ENCODE results near the gene STAT5B.
A peak's percentile ranks its signal among the peaks of the same experiment; 100 is the strongest.
"Not testable (repeated sequence)": the region's sequence is repeated elsewhere in the genome, so short reads cannot be mapped to it uniquely, and the experiment has no call there.

STAT5B gene

DNA sequence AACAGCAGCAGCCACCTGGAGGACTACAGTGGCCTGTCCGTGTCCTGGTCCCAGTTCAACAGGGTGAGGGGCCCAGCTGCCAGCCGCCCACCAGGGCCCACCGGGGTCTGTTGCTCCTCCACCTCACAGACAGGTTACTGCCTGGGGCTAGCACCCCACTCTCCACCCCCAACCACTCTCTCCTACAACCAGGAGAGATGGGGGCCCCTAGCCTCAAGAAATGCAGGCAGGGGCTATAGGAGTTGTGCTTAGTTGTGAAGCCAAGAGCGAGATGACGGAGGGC lies 30.1 kb upstream of the STAT5B start:
- DNase-seq (ENCODE audit: low read depth in 1 of 2, low spot score in 1 of 2): no peak

DNA sequence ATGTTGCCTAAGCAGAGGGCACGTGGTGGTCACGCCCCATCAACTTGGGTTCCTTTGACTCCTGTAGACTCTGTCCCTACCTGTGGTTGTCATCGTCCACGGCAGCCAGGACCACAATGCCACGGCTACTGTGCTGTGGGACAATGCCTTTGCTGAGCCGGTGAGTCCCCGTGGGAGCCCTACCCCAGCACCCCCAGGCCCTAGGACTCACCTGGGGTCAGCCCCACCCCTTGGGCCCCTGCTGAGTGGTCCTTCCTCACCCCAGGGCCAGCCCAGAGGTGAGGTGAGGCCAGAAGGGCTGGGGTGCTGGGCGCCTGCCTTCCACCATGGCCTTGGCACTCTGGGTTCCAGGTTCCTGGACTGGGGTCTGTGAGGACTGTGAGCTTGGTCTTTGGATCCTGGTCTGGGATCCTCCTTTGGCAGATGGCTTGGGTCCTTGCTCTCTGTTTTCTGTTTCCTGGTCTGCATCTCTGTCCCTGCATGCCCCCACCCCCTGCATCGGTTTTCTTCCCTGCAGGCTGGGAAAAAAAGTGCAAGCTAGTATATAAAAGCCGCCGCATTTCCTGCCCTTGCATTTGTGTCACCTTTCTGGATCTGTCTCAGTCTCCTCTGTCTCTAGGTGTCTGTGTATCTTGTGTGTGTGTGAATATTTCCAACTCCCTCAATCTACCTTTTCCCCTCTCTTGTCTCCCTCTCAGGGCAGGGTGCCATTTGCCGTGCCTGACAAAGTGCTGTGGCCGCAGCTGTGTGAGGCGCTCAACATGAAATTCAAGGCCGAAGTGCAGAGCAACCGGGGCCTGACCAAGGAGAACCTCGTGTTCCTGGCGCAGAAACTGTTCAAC lies 29.6 kb upstream of the STAT5B start:
- DNase-seq (ENCODE audit: low read depth in 1 of 2, low spot score in 1 of 2): no peak

DNA sequence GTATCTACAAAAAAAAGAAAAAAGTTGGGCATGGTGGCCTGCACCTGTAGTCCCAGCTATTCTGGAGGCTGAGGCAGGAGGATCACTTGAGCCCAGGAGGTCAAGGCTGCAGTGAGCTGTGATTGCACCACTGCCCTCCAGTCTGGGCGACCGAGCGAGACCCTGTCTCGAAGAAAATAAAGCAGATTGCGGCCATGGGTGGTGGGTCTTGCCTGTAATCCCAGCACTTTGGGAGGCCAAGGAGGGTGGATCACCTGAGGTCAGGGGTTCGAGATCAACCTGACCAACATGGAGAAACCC lies 28.8 kb upstream of the STAT5B start:
- DNase-seq (ENCODE audit: low read depth in 1 of 2, low spot score in 1 of 2): not testable (repeated sequence)

DNA sequence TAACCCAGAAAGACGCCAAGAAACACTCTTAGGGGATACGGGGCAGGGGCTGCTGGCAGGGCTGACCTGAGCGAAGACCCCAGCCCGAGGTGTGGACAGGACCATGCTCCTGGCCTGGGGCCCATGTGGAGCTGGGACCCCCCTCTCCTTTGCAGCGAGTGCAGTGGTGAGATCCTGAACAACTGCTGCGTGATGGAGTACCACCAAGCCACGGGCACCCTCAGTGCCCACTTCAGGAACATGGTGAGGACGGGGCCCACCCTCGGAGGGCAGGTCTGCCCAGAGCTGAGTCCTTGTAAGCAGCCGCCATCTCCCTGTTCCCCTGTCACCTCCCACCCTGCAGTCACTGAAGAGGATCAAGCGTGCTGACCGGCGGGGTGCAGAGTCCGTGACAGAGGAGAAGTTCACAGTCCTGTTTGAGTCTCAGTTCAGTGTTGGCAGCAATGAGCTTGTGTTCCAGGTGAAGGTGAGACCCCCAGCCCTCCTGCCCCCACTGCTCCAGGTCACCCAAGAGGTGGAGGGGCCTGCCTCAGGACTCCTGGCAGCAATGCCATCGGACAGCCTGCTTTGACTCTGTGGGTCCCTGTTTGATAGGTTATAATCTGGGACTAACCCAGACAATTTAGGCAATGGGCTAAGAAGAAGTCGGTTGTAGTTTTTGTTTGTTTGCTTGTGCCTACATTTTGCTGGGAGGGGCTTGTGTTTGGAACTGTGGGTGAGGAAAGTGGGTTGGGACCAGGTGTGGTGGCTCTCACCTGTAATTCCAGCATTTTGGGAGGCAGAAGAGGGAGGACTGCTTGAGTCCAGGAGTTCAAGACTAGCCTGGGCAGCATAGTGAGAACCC lies 28.2 kb upstream of the STAT5B start:
- no peak for DNase-seq (ENCODE audit: low read depth in 1 of 2, low spot score in 1 of 2)

DNA sequence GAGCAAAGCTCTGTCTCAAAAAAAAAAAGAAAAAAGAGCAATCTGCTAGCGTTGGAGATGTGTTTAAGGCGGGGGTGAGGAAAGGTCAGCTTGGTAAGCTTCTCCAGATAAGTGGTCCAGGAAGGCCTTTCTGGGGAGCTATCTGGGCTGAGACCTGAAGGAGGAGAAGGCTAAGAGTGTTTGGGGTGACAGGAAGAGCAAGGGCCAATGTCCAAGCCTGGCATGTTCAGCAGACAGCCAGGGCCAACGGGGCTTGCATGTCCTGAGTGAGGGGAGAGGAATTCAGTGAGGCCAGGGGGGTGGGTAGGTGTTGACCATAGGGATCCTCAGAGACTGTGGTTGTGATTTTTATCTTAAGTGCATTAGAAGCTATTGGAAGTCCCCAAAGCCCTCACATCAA lies 27.5 kb upstream of the STAT5B start:
- no peak for DNase-seq (ENCODE audit: low read depth in 1 of 2, low spot score in 1 of 2)

DNA sequence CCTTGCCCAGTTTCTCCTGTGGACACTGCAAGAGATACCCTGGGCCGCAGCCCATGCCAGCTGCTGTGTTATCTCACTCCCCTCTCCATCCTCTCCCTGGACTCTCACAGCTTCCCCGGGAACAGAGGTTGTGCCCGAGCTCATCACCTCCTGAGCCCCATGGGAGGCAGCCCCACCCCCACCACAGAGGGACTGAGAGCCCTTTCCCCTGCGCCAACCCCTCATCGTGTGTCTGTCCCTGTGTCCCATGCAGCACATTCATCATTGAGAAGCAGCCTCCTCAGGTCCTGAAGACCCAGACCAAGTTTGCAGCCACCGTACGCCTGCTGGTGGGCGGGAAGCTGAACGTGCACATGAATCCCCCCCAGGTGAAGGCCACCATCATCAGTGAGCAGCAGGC lies 24.8 kb upstream of the STAT5B start:
- DNase-seq (ENCODE audit: low read depth in 1 of 2, low spot score in 1 of 2): no peak

DNA sequence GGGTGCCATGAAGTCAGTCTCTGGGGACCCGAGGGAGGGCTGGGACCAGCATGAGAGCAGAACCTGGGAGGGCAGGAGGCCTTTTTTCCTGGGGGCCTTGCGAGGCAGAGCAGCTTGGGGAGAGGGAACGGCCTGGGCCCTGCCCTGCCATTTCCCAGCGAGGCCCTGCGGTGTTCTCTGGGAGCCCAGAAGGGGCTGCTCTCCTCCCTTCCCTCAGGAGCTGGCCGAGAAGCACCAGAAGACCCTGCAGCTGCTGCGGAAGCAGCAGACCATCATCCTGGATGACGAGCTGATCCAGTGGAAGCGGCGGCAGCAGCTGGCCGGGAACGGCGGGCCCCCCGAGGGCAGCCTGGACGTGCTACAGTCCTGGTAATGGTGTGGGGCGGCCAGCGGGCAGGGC lies 23.7 kb upstream of the STAT5B start:
- not testable (repeated sequence) for DNase-seq (ENCODE audit: low read depth in 1 of 2, low spot score in 1 of 2)

DNA sequence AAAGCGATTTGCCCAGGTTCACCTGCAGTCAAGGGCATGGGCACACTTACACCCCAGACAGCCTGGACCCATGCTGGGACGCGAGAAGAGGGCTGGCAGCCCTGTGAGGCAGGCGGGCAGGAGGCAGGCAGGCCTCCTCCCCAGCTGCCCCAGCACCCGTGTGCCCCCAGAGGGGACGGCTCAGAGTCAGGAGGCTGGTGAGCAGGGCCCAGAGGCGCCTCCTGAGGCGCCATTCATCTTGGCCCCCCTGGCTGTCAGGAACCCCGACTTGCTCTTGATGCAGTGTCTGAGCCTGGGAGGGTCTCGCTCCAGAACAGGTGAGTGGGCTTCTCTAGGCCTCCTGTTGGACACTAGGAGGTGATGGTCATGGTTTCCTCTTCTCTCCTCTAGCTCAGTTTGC lies 23.2 kb upstream of the STAT5B start:
- DNase-seq (ENCODE audit: low read depth in 1 of 2, low spot score in 1 of 2): not testable (repeated sequence)

DNA sequence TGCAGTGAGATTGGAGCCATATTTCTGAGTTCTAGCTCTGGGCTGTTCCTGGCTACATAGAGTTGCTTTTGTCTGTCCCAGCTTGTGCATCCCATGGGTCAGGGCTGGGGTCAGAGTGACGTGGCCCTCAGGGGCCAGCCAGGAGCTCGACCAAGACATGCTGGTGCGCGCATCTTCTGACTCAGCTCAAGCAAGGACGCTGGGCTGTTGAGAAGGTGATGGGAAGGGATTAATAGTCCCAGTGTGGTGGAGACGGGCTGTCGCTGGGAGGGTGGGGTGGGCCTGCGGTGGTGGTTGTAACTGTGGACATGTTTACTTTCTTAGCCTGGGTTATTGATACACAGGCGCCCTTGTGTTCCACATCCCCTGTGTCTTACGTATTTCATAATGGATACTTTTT lies 21.6 kb upstream of the STAT5B start:
- DNase-seq (ENCODE audit: low read depth in 1 of 2, low spot score in 1 of 2): not testable (repeated sequence)

DNA sequence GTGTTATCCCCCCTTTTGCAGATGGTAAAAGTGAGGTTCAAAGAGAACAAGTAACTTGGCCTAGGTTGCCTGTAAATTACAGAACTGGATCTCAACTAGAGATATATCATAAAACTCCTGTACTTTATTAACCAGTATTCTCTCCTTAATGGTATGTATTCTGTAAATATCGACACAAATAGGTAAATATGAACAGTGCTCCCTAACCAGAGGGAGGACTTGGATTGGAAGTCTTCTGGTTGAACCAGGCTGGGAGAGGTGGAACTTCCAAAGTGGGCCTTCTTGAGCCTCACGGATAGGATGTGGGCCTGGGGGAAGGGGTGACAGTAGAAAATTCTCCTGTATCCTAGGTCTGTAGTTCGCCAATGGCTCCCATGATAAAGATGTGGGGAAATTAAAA lies 19.8 kb upstream of the STAT5B start:
- no peak for DNase-seq (ENCODE audit: low read depth in 1 of 2, low spot score in 1 of 2)

DNA sequence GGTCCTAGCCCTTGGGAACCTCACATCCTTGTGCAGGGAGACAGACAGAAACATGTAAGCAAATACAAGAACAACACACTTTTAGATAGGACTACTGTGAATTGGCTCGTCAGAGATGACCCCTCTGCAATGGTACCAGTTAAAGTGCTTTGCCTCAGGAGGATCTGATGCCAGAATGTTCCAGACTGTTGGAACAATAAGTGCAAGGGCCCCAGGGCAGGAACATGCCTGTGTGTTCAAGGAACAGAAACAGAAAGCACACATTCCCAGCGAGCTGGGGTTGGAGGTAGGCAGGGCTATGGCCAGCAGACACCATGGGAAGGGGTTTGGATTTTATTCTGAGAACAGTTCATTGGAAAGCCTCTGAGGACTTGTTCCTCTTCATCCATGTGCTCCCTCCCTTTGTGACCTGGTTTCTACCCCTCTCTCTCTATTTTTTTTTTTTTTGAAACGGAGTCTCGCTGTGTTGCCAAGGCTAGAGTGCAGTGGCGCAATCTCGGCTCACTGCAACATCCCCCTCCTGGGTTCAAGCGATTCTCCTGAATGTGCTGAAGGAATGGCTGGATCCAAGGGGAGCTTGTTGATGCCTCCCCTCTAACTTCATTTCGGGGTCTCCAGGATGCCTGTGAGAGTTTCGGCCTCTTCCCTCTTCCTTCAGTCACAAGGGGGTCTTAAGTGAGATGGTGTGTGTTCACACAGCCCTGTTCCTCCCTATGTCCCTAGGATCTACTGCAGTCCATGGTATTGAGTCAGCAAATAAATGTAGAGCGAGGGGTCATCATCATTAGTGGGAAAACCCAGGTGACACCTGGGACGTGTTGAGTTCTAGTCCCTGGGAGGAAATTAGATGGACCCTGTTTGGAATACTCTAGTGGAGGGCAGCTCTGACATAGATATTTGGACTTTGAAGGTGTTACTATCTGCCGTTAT lies 18.5 kb upstream of the STAT5B start:
- no peak for DNase-seq (ENCODE audit: low read depth in 1 of 2, low spot score in 1 of 2)

DNA sequence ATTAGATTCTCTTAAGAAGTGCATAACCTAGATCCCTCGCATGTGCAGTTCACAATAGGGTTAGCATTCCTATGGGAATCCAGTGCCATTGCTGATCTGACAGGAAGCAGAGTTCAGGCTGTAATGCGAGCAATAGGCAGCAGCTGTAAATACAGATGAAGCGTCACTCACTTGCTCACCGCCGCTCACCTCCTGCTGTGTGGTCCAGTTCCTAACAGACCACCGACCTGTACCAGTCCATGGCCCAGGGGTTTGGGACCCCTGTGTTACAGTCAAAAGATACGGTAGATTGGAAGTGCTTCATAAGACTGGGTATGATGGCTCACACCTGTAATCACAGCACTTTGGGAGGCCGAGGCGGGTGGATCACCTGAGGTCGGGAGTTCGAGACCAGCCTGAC lies 14.9 kb upstream of the STAT5B start:
- no peak for DNase-seq (ENCODE audit: low read depth in 1 of 2, low spot score in 1 of 2)

DNA sequence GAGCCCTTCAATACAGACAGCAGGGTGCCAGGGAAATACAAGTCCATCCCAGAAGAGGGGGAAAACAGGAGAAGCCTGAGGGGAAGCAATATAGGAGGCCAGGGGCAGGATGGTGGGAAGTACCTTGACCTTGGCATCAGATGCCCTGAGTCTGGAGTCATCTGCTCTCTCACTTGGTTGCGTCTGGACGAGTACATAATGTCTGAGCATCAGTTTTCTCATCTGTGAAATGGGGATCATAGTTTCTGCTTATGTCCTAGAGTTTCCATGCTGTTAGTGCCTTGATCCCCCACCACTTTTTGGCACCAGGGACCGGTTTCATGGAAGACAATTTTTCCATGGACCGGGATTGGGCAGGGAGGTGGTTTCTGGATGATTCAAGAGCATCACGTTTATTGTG lies 14.4 kb upstream of the STAT5B start:
- DNase-seq (ENCODE audit: low read depth in 1 of 2, low spot score in 1 of 2): no peak

DNA sequence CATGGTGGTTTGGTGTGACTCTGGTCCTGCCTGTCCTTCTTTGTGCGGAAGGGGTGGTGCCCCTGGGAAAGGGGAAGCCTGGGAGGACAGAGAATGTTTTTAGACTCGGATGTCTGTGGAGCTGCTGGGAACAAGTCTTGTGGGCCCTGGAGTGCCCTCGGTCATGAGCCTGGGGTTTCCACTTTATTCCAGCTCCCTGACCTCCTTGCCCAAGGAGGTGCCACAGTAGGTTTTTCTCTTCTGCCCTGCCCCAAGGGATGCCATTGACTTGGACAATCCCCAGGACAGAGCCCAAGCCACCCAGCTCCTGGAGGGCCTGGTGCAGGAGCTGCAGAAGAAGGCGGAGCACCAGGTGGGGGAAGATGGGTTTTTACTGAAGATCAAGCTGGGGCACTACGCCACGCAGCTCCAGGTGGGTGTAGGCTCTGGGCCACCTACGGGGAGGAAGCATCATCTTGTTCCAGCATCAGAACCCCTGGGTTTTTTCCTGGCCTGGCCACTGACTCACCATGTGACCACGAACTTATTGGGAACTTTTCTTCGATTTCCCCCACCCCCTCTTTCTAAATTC lies 13.5 kb upstream of the STAT5B start:
- DNase-seq (ENCODE audit: low read depth in 1 of 2, low spot score in 1 of 2): peak in 1 of 2 donors; percentile 66

DNA sequence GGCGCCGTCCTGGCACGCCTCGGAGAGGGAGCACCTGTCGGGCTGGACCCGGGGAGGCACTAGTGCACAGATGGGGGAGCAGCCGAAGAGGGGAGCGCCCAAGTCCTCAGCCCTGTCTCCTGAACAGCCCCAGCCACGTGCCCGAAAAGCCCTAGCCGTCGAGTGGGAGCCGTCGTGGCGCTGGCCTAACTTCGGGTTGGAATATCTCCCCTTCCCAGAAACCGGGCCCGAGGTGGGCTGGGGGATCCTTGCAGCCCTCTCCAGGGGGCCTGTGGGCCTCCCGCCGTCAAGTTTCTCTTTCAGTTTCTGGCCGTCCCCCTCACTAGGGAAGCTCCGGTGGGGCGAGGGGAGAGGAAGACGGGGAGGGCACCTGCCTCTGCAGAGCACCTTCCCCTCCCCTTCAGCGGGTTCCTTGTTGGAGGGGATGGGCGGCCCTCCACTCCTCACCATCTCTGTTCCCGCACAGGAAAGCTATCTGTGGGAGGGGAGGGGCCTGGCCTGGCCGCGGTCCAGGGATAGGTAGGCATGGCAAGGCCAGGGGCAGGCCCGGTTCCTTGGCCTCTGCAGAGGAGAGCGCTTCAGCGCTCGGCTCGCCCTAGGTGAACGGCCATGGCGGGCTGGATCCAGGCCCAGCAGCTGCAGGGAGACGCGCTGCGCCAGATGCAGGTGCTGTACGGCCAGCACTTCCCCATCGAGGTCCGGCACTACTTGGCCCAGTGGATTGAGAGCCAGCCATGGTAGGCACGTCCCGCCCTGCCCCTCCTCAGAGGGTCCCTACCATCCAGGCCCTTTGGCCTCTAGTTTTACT lies 12.8 kb upstream of the STAT5B start:
- DNase-seq (ENCODE audit: low read depth in 1 of 2, low spot score in 1 of 2): peak in 1 of 2 donors; percentile 47

DNA sequence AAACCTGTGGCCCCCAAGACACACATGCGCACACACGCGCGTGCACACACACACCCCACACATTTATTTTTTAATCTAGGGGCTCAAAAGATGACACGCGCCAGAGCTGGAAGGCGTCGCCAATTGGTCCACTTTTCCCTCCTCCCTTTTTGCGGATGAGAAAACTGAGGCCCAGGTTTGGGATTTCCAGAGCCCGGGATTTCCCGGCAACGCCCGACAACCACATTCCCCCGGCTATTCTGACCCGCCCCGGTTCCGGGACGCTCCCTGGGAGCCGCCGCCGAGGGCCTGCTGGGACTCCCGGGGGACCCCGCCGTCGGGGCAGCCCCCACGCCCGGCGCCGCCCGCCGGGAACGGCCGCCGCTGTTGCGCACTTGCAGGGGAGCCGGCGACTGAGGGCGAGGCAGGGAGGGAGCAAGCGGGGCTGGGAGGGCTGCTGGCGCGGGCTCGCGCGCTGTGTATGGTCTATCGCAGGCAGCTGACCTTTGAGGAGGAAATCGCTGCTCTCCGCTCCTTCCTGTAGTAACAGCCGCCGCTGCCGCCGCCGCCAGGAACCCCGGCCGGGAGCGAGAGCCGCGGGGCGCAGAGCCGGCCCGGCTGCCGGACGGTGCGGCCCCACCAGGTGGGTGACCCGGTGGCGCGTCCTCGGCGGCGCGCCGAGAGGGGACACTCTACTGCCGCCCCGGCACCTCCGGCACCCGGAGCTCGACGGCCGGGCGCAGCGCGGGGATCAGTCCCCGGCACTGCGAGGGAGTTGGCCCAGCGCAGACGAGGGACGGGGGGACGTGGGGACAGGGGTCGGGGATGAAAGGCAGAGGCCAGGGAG lies 12.0 kb upstream of the STAT5B start, which contains the start of gene STAT5A:
TSS of gene STAT5A (plus strand) at position 522 of the 826 bp plus-strand sequence. CDS start 914 bp downstream, outside the sequence.
- DNase-seq (ENCODE audit: low read depth in 1 of 2, low spot score in 1 of 2): peak in 1 of 2 donors; percentile 52

DNA sequence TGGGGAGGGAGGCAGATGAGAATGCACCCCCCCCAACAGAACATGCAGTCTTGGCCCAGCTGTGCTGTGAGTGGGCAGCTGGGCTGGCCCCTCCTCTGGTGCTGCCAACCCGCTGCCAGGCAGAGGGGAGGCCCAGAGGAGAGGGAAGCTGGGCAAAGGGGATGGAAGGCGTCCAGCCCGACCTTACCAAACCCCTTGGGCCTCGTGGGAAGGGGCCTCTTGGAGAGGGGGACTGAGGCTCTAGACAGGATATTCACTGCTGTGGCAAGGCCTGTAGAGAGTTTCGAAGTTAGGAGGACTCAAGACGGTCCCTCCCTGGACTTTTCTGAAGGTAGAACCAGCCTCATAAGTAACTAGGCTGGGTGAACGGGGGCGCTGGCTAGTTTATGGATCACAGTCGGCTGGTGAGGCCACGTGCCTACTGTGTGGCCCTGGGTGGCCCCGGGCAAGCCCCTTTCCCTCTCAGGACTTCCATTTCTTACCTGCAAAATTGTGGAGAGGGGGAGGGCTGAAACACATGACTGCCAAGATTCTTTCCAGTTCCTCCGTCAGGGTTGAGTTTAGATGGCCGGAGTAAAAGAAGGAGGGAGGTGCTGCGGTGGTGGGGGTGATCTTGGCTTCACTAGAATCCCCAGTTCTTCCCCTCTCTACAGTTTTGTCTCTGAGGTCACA lies 11.2 kb upstream of the STAT5B start:
- no peak for DNase-seq (ENCODE audit: low read depth in 1 of 2, low spot score in 1 of 2)

DNA sequence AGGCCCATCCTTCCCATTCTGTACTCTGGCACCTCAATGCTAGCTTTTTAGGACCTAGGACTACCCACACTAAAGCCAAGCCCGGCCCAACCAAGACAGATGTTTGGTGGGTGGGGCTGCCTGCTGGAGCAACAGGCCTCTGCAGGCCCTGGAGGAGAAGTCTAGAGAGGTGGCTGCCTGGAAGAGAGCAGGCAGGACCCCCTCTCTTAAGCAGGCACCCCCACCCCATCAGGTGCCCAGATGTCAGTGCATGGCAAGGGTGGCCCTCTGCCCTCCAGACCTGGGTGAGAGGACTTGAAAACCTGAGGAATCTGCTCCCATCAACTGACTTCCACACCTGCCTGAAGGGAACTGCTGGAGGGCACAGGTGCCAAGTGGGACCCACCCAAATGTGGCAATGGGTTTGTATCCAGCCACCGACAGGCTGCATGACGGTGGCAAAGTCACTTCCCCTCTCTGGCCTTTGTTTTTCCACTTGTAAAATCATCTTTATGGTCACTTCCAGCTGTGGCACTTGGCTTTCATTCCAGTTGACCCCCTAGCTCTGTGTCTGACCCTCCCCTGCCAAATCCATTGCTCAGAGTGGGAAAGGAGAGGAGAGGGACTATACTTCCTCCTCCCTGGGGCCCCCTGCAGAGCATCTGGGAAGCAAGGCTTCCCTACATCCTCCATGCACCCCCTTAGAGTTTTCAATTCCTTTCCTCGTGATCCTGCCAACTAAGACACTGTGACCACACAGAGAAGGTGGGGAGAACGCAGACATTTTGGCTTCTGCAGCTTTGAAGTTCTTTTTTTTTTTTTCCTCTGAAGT lies 10.4 kb upstream of the STAT5B start:
- DNase-seq (ENCODE audit: low read depth in 1 of 2, low spot score in 1 of 2): no peak

Data from activated CD4-positive, alpha-beta T cell treated with anti-CD3 and anti-CD28 coated beads, Interleukin-2, amount 50 U/mL, for 24 hours (primary cell).